Measurements from ENCODE around the gene DIS3L2.
A peak's percentile ranks its signal among the peaks of the same experiment; 100 is the strongest.
"Not testable (repeated sequence)": the region's sequence is repeated elsewhere in the genome, so short reads cannot be mapped to it uniquely, and the experiment has no call there.

DIS3L2 gene

GRCh38 chr2:232061265-232061664, 99.8 kb downstream of the DIS3L2 start:
- DNase-seq, result no peak

GRCh38 chr2:232073026-232073425, 111.5 kb downstream of the DIS3L2 start:
- no peak for DNase-seq

- no peak for DNase-seq
Measured at GRCh38 chr2:232073699-232074098, 112.2 kb downstream of the DIS3L2 start.

- DNase-seq, result no peak
Measured at GRCh38 chr2:232075080-232075479, 113.6 kb downstream of the DIS3L2 start.

- DNase-seq, result no peak
Measured at GRCh38 chr2:232075859-232076258, 114.3 kb downstream of the DIS3L2 start.

- no peak for DNase-seq
Measured at GRCh38 chr2:232076272-232076671, 114.8 kb downstream of the DIS3L2 start.

- peak; percentile 17 for DNase-seq
Measured at GRCh38 chr2:232076736-232077135, 115.2 kb downstream of the DIS3L2 start.

- DNase-seq, result no peak
Measured at GRCh38 chr2:232085164-232085563, 123.7 kb downstream of the DIS3L2 start.

- no peak for DNase-seq
Measured at GRCh38 chr2:232085826-232086425, 124.4 kb downstream of the DIS3L2 start.

- no peak for DNase-seq
Measured at GRCh38 chr2:232088771-232089170, 127.3 kb downstream of the DIS3L2 start.

GRCh38 chr2:232094201-232094600, 132.7 kb downstream of the DIS3L2 start:
- DNase-seq, result no peak

GRCh38 chr2:232094883-232095282, 133.4 kb downstream of the DIS3L2 start:
- no peak for DNase-seq

- no peak for DNase-seq
Measured at GRCh38 chr2:232097260-232097659, 135.7 kb downstream of the DIS3L2 start.

- DNase-seq, result no peak
Measured at GRCh38 chr2:232097758-232098157, 136.2 kb downstream of the DIS3L2 start.

GRCh38 chr2:232102380-232102779, 140.9 kb downstream of the DIS3L2 start:
- DNase-seq, result no peak

- DNase-seq, result no peak
Measured at GRCh38 chr2:232103140-232103737, 141.7 kb downstream of the DIS3L2 start.

GRCh38 chr2:232104076-232104646, 142.6 kb downstream of the DIS3L2 start:
- no peak for DNase-seq

GRCh38 chr2:232111551-232111950, 150.0 kb downstream of the DIS3L2 start:
- no peak for DNase-seq

- no peak for DNase-seq
Measured at GRCh38 chr2:232113821-232114220, 152.3 kb downstream of the DIS3L2 start.

- not testable (repeated sequence) for DNase-seq
Measured at GRCh38 chr2:232115728-232116361, 154.3 kb downstream of the DIS3L2 start.

GRCh38 chr2:232116852-232117251, 155.3 kb downstream of the DIS3L2 start:
- DNase-seq, result no peak

- no peak for DNase-seq
Measured at GRCh38 chr2:232117413-232117812, 155.9 kb downstream of the DIS3L2 start.

- no peak for DNase-seq
Measured at GRCh38 chr2:232120911-232121310, 159.4 kb downstream of the DIS3L2 start.

- no peak for DNase-seq
Measured at GRCh38 chr2:232124309-232124708, 162.8 kb downstream of the DIS3L2 start.
